GM12878 (cell line): ENCODE data around the gene CSTPP1. TPM values are rescaled to one million over a fixed set of nuclear protein-coding genes. Genes with fewer than 3 reads are reported as not detected.
A peak's percentile ranks its signal among the peaks of the same experiment; 100 is the strongest.

Experiments
- ATAC-seq: fragments of 200-7000 bp; cut with Tn5 transposase; 3 replicates; pipeline ENCODE4 v1.9.1; 2020; ENCODE audit warnings: mild to moderate bottlenecking, moderate library complexity
- BruUV-seq: library from RNA; stranded (reverse); fragments of 400-500 nt; replicated peaks from 2 replicates; lab custom pipeline; 2021; lab: Mats Ljungman, UMichigan
- CTCF ChIA-PET: fragments of 300-600 bp; sonication (Branson Sonifier 250); formaldehyde crosslinking; extraction: SDS; loops from one replicate; lab custom pipeline; 2021; ENCODE audit warnings: inconsistent platforms; lab: Yijun Ruan, JAX
- POLR2A ChIA-PET: fragments of 350-600 bp; formaldehyde crosslinking; extraction: SDS; loops from one replicate; lab custom pipeline; 2021; ENCODE audit warnings: inconsistent platforms; lab: Charles Lee
- RAD21 ChIA-PET: fragments of 300-600 bp; sonication (Branson Sonifier 250); formaldehyde crosslinking; loops from one replicate; lab custom pipeline; 2023; ENCODE audit warnings: antibody characterized with exemption; ENCODE audit not compliant: unreplicated experiment; lab: Charles Lee
- SMC1A ChIA-PET: fragments of 300-600 bp; sonication (Branson Sonifier 250); formaldehyde crosslinking; loops from one replicate; lab custom pipeline; 2023; ENCODE audit not compliant: unreplicated experiment, uncharacterized antibody; lab: Charles Lee
- DNase-seq: peaks from one replicate; pipeline ENCODE4 v3.0.0-alpha.2; 2011; ENCODE audit warnings: low read depth, low spot score
- FAIRE-seq: peaks from 3 replicates; lab custom pipeline; 2011; peaks lifted over from hg19 to GRCh38; lab: Jason Lieb, UNC
- H2AFZ ChIP-seq: 2 replicates; pipeline ENCODE4 v1.6.0; 2011; ENCODE audit warnings: low read depth, low read length, control low read depth; ENCODE audit not compliant: control insufficient read depth
- H3K27ac ChIP-seq: 2 replicates; pipeline ENCODE4 v1.5.1; 2011; ENCODE audit warnings: control low read depth; ENCODE audit not compliant: control insufficient read depth, insufficient read depth
- H3K27me3 ChIP-seq, 2 experiments: replicated peaks in 1 of 2; 2 replicates each; pipeline versions ENCODE4 v1.6.0 to v1.6.1; 2011; ENCODE audit warnings: low read length in 1 of 2; ENCODE audit not compliant: control insufficient read depth in 2 of 2, insufficient read depth in 2 of 2
- H3K36me3 ChIP-seq, 2 experiments: 2 replicates each; pipeline ENCODE4 v1.5.1; 2011; ENCODE audit warnings: low read length in 1 of 2; ENCODE audit not compliant: control insufficient read depth in 2 of 2, insufficient read depth in 2 of 2
- H3K4me1 ChIP-seq: 2 replicates; pipeline ENCODE4 v1.6.1; 2011; ENCODE audit warnings: mild to moderate bottlenecking, low read length, moderate library complexity, mixed read lengths; ENCODE audit not compliant: control insufficient read depth, insufficient read depth
- H3K4me2 ChIP-seq: 2 replicates; pipeline ENCODE4 v1.6.0; 2011; ENCODE audit warnings: control low read depth; ENCODE audit not compliant: control insufficient read depth, insufficient read depth
- H3K4me3 ChIP-seq: fragments of 200-600 bp; sonication (generic); 2 replicates; pipeline ENCODE4 v1.5.1; 2016
- H3K79me2 ChIP-seq: 2 replicates; pipeline ENCODE4 v1.6.0; 2011; ENCODE audit warnings: low read length; ENCODE audit not compliant: control insufficient read depth, insufficient read depth
- H3K9ac ChIP-seq: 2 replicates; pipeline ENCODE4 v1.8.0; 2011; ENCODE audit warnings: low read length, control low read depth, mixed read lengths; ENCODE audit not compliant: control insufficient read depth, insufficient read depth
- H3K9me3 ChIP-seq: replicated peaks from 3 replicates; pipeline ENCODE4 v1.5.1; 2011; ENCODE audit warnings: mild to moderate bottlenecking, low read length; ENCODE audit not compliant: control insufficient read depth, insufficient read depth
- H4K20me1 ChIP-seq: 2 replicates; pipeline ENCODE4 v1.6.0; 2011; ENCODE audit not compliant: control insufficient read depth, insufficient read depth
- CBFB ChIP-seq: IDR thresholded peaks from 2 replicates; pipeline ENCODE4 v1.6.1; 2016; ENCODE audit warnings: antibody characterized with exemption, low read depth
- CEBPB ChIP-seq, 2 experiments: fragments of 150-350 bp in 1 of 2; IDR thresholded peaks; 2 replicates each; pipeline ENCODE4 v1.6.1; 2012 to 2014; ENCODE audit warnings: low read depth in 2 of 2, low read length in 2 of 2, borderline replicate concordance in 1 of 2, inconsistent platforms in 1 of 2
- CHD4 ChIP-seq: fragments of 200-600 bp; sonication (generic); IDR thresholded peaks from 2 replicates; pipeline ENCODE4 v1.6.1; 2016; ENCODE audit warnings: mild to moderate bottlenecking
- FOS ChIP-seq: IDR thresholded peaks from 3 replicates; pipeline ENCODE4 v1.6.1; 2011; ENCODE audit warnings: borderline replicate concordance; ENCODE audit not compliant: insufficient read length; ENCODE audit errors: extremely low read depth
- IKZF1 ChIP-seq: fragments of 450-650 bp; conservative IDR thresholded peaks from 2 replicates; pipeline ENCODE4 v1.6.1; 2017; ENCODE audit warnings: antibody characterized with exemption, mild to moderate bottlenecking
- IKZF2 ChIP-seq, 2 experiments: fragments of 450-650 bp; IDR thresholded peaks; 2 replicates each; pipeline ENCODE4 v1.6.1; 2017; ENCODE audit warnings: mild to moderate bottlenecking in 2 of 2, moderate library complexity in 2 of 2
- MXI1 ChIP-seq: fragments of 150-350 bp; IDR thresholded peaks from 2 replicates; pipeline ENCODE4 v1.6.1; 2011; ENCODE audit warnings: low read depth, mild to moderate bottlenecking, inconsistent platforms, low read length, improper control_type of control experiment
- NKRF ChIP-seq: fragments of 450-650 bp; conservative IDR thresholded peaks from 2 replicates; pipeline ENCODE4 v1.6.1; 2017; ENCODE audit warnings: mild to moderate bottlenecking, moderate library complexity
- POLR2AphosphoS2 ChIP-seq: IDR thresholded peaks from 2 replicates; pipeline ENCODE4 v1.6.1; 2011; ENCODE audit warnings: low read depth, mild to moderate bottlenecking, low read length, improper control_type of control experiment, moderate library complexity
- ZBTB11 ChIP-seq: fragments of 450-650 bp; formaldehyde crosslinking; IDR thresholded peaks from 2 replicates; pipeline ENCODE4 v1.5.0; 2022; ENCODE audit warnings: mild to moderate bottlenecking, missing genetic modification characterization
- ZBTB33 ChIP-seq: fragments of 450-650 bp; IDR thresholded peaks from 2 replicates; pipeline ENCODE4 v1.6.1; 2017; ENCODE audit warnings: mild to moderate bottlenecking
- ZBTB4 ChIP-seq: fragments of 450-650 bp; formaldehyde crosslinking; IDR thresholded peaks from 2 replicates; pipeline ENCODE4 v1.4.0; 2022; ENCODE audit warnings: mild to moderate bottlenecking, moderate library complexity
- WGBS: methylation state at CpG from one replicate; pipeline ENCODE4 v1.1.6; 2016; ENCODE audit warnings: low lambda C conversion rate; ENCODE audit not compliant: insufficient replicate concordance, insufficient coverage; ENCODE audit errors: missing lambda C conversion rate; 5-methylcytosine and 5-hydroxymethylcytosine counted together
- in situ Hi-C: fragments of 300-500 bp; cut with MboI; formaldehyde crosslinking; loops from 9 replicates; pipeline ENCODE4 v1.14.3; 2018; ENCODE audit warnings: mixed read lengths
- intact Hi-C: fragments of 100-400 bp; cut with micrococcal nuclease; formaldehyde crosslinking; loops from one replicate; pipeline ENCODE4 v1.14.2; 2022; ENCODE audit not compliant: unreplicated experiment
- polyA plus RNA-seq, 11 experiments: library from polyadenylated mRNA; depleted of rRNA in 4 of 11; unstranded in 6 of 11; stranded (reverse) in 5 of 11; fragments of >200 nt; fragmentation: Nextera tagmentation in 4 of 11; fragmentation: Illumina TruSeq in 1 of 11; extraction: Ambion mirVana in 4 of 11; extraction: Trizol in 1 of 11; gene quantifications; 1 replicate in 1 of 11; 2 replicates in 10 of 11; pipeline versions ENCODE4 v1.2.1 to v1.2.3, GENCODE V29; 2011 to 2016; ENCODE audit warnings: inconsistent platforms in 2 of 11, missing spikeins in 2 of 11, low read depth in 1 of 11
- total RNA-seq, 4 experiments: library from RNA; depleted of rRNA in 3 of 4; stranded (reverse); fragments of >200 nt in 3 of 4; fragmentation: Illumina TruSeq in 1 of 4; extraction: Trizol in 1 of 4; gene quantifications; 2 replicates each; pipeline versions ENCODE4 v1.2.1 to v1.2.3, GENCODE V29; 2013 to 2021

The CSTPP1 gene
- total and polyA plus RNA-seq, 10 of the 15 experiments (the other 5 are each of a cell fraction or from before 2014, with no cell fraction given) = 7.1 to 23.4 (median 17.5) TPM

- Histone ChIP-seq H3K9ac (no peak overlapping the region), H3K36me3 (peaks cover 1 to 6% of the 10 kb centered on the region in 2 experiments; a peak in 1 of 4 replicates), H2AFZ (peak overlapping the region; percentile 94), H3K9me3 (no peaks in the 10 kb centered on the region), H3K79me2 (peaks cover 30% of the 10 kb centered on the region), H3K4me1 (peaks cover 14% of the 10 kb centered on the region), H3K27me3 (no peaks in the 10 kb centered on the region), H4K20me1 (no peaks in the 10 kb centered on the region), H3K27ac (no peak overlapping the region), H3K4me3 (no peak overlapping the region), H3K4me2 (no peak overlapping the region; the same call in 1 of the 2 replicates)
- CTCF ChIA-PET = interaction anchor here (0.6 to 6.6 kb wide), 25 partner anchors 9 to 676 kb away, joined by 3 to 88 read pairs (median 5); partner anchors contain the start of genes ACP2, DDB2, MADD and NR1H3
- no peak for FAIRE-seq
- DNase-seq = no peak
- in situ Hi-C loops (loop anchor here (5.0 kb wide), 1 partner anchor 244 kb away; no protein-coding TSS in a partner anchor), intact Hi-C loops (loop anchor here (5.0 to 10.0 kb wide), 3 partner anchors 169 to 666 kb away; partner anchors contain the start of genes NUP160 and PSMC3)
- RAD21 ChIA-PET = interaction anchor here (0.8 to 3.7 kb wide), 7 partner anchors 35 to 672 kb away, joined by 3 to 29 read pairs (median 3); partner anchors contain the start of gene DDB2
- WGBS = 66% methylated on average over 11 of the region's 11 CpGs
- no peak for ATAC-seq
- SMC1A ChIA-PET = interaction anchor here (0.6 to 5.1 kb wide), 12 partner anchors 37 to 275 kb away, joined by 3 to 35 read pairs (median 4); partner anchors contain the start of genes ACP2, DDB2 and NR1H3
- no TSS peak for BruUV-seq
- POLR2A ChIA-PET = interaction anchor here (1.0 to 1.7 kb wide), 5 partner anchors 9 to 103 kb away, joined by 3 to 4 read pairs (median 3); partner anchors contain the start of gene DDB2
- TF ChIP-seq IKZF1 = no peak
- no peak for TF ChIP-seq IKZF2 (IDR thresholded peaks at IDR 0.05)
- no peak for TF ChIP-seq CBFB
- no peak for TF ChIP-seq ZBTB4
- TF ChIP-seq ZBTB33 = no peak
- TF ChIP-seq ZBTB11 (CRISPR knock-in tag) = no peak
- no peak for TF ChIP-seq MXI1
- TF ChIP-seq CEBPB (IDR thresholded peaks at IDR 0.05; ENCODE audit: borderline replicate concordance in 1 of 2, low read depth in 2 of 2, low read length in 2 of 2) = no peak
- TF ChIP-seq NKRF = no peak
- TF ChIP-seq FOS = no peak
- no peak for TF ChIP-seq CHD4
- TF ChIP-seq POLR2AphosphoS2 = no peak
These were observed 241.8 kb downstream of the CSTPP1 start for GRCh38 chr11:47178316-47178715.
